B cell (primary cell): ENCODE data around the gene TMEM185A.

ENCODE experiments used
- EZH2 ChIP-seq: IDR thresholded peaks from 2 replicates; pipeline ENCODE4 v1.6.1; 2012; ENCODE audit warnings: borderline replicate concordance, low read depth, mild to moderate bottlenecking, moderate library complexity, low read length; ENCODE audit not compliant: insufficient read depth, poor library complexity, severe bottlenecking
- TF ChIP-seq, protein P1 (sequence below): fragments of 200-600 bp; IDR thresholded peaks from one replicate; pipeline ENCODE4 v1.8.0; 2022; ENCODE audit warnings: antibody characterized with exemption, mild to moderate bottlenecking

DNA sequence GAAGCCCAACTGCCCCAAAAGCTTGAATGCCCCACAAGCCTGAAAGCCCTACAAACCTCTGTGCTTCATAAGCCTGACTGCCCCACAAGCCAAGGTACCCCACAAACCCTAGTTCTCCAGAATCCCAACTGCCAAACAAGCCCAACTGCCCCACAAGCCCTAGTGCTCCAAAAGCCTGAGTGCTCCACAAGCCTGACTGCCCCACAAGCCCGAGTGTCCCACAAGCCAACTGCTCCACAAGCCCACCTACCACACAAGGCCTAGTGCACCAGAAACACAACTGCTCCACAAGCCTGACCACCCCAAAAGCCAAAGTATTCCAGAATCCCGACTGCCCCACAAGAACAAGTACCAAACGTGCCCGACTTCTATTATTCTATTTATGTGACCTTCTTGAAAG, 68.2 kb downstream of the TMEM185A start:
- no peak for TF ChIP-seq EZH2
- TF ChIP-seq, protein P1, sequence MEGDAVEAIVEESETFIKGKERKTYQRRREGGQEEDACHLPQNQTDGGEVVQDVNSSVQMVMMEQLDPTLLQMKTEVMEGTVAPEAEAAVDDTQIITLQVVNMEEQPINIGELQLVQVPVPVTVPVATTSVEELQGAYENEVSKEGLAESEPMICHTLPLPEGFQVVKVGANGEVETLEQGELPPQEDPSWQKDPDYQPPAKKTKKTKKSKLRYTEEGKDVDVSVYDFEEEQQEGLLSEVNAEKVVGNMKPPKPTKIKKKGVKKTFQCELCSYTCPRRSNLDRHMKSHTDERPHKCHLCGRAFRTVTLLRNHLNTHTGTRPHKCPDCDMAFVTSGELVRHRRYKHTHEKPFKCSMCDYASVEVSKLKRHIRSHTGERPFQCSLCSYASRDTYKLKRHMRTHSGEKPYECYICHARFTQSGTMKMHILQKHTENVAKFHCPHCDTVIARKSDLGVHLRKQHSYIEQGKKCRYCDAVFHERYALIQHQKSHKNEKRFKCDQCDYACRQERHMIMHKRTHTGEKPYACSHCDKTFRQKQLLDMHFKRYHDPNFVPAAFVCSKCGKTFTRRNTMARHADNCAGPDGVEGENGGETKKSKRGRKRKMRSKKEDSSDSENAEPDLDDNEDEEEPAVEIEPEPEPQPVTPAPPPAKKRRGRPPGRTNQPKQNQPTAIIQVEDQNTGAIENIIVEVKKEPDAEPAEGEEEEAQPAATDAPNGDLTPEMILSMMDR = no peak
